ENCODE results near the gene KLHDC7A. TPM values are rescaled to one million over a fixed set of nuclear protein-coding genes. Genes with fewer than 3 reads are reported as not detected.

Gene KLHDC7A
- total RNA-seq, 2 experiments from 2014 or later = not detected

DNA sequence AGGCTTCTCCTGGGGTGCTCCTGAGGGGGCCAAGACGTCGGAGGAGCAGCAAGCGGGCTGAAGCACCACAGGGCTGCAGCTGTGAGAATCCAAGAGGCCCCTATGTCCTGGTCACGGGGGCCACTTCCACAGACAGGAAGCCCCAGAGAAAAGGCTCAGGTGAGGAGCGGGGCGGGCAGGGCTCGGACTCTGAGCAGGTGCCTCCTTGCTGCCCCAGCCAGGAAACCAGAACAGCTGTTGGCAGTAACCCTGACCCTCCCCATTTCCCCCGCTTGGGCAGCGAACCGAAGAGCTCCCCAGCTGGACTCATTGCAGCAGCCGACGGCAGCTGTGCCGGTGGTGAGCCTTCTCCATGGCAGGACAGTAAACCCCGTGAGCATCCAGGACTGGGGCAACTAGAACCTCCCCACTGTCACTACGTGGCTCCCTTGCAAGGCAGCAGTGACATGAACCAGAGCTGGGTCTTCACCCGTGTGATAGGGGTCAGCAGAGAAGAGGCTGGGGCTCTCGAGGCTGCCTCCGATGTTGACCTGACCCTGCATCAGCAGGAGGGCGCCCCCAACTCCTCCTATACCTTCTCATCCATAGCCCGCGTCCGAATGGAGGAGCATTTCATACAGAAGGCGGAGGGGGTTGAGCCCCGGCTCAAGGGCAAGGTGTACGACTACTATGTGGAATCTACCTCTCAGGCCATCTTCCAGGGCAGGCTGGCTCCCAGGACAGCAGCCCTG is 625 bp downstream of the KLHDC7A start:
- H3K4me1 Mint-ChIP-seq (ENCODE audit: low read depth) = peaks cover 7% of the 10 kb centered on the region
- H3K27ac Mint-ChIP-seq = no peak overlapping the region
- POLR2A ChIA-PET = no interaction called here
- H3K27me3 Mint-ChIP-seq = peaks cover 7% of the 10 kb centered on the region
- no peaks in the 10 kb centered on the region for H3K9me3 Mint-ChIP-seq
- H3K4me3 Mint-ChIP-seq = no peak overlapping the region
- CTCF ChIA-PET = no interaction called here
- intact Hi-C loops (cut with micrococcal nuclease) = no loop called here
- H3K36me3 Mint-ChIP-seq = no peaks in the 10 kb centered on the region
- DNase-seq = no peak

DNA sequence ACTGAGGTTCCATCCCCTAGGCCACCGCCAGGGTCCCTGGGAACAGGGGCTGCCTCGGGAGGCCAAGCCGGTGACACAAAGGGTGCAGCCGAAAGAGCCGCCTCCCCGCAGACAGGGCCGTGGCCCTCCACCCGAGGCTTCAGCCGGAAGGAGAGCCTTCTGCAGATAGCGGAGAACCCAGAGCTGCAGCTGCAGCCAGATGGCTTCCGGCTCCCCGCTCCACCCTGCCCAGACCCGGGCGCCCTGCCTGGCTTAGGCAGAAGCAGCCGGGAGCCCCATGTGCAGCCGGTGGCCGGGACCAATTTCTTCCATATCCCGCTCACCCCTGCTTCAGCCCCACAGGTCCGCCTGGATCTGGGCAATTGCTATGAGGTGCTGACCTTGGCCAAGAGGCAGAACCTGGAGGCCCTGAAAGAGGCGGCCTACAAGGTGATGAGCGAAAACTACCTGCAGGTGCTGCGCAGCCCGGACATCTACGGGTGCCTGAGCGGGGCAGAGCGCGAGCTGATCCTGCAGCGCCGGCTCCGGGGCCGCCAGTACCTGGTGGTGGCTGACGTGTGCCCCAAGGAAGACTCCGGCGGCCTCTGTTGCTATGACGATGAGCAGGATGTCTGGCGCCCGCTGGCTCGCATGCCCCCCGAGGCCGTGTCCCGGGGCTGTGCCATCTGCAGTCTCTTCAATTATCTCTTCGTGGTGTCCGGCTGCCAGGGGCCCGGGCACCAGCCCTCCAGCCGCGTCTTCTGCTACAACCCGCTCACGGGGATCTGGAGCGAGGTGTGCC is 1.4 kb downstream of the KLHDC7A start:
- Mint-ChIP-seq H3K36me3 (no peaks in the 10 kb centered on the region), H3K4me1 (ENCODE audit: low read depth) (peaks cover 7% of the 10 kb centered on the region), H3K27me3 (peaks cover 6% of the 10 kb centered on the region), H3K27ac (no peak overlapping the region), H3K9me3 (no peaks in the 10 kb centered on the region), H3K4me3 (no peak overlapping the region)
- intact Hi-C loops (cut with micrococcal nuclease) = no loop called here
- ChIA-PET POLR2A (no interaction called here), CTCF (no interaction called here)
- DNase-seq = no peak

DNA sequence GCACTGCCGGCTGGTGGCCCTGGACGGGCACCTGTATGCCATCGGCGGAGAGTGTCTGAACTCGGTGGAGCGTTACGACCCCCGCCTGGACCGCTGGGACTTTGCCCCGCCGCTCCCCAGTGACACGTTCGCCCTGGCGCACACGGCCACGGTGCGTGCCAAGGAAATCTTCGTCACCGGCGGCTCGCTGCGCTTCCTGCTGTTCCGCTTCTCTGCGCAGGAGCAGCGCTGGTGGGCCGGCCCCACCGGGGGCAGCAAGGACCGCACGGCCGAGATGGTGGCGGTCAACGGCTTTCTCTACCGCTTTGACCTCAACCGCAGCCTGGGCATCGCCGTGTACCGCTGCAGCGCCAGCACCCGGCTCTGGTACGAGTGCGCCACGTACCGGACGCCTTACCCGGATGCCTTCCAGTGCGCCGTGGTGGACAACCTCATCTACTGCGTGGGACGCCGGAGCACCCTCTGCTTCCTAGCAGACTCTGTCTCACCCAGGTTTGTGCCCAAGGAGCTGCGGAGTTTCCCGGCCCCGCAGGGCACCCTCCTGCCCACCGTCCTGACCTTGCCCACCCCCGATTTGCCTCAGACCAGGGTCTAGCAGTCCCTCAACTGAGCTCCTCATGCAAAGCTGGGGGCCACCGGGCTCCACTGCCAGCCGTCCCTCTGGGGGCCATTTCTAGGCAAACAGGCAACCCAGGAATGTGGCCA is 2.1 kb downstream of the KLHDC7A start:
- H3K4me1 Mint-ChIP-seq (ENCODE audit: low read depth) = peaks cover 7% of the 10 kb centered on the region
- ChIA-PET POLR2A (no interaction called here), CTCF (no interaction called here)
- no peak overlapping the region for H3K27ac Mint-ChIP-seq
- H3K27me3 Mint-ChIP-seq = peaks cover 8% of the 10 kb centered on the region
- no peaks in the 10 kb centered on the region for H3K9me3 Mint-ChIP-seq
- intact Hi-C loops (cut with micrococcal nuclease) = no loop called here
- DNase-seq = no peak
- no peak overlapping the region for H3K4me3 Mint-ChIP-seq
- H3K36me3 Mint-ChIP-seq = no peaks in the 10 kb centered on the region

DNA sequence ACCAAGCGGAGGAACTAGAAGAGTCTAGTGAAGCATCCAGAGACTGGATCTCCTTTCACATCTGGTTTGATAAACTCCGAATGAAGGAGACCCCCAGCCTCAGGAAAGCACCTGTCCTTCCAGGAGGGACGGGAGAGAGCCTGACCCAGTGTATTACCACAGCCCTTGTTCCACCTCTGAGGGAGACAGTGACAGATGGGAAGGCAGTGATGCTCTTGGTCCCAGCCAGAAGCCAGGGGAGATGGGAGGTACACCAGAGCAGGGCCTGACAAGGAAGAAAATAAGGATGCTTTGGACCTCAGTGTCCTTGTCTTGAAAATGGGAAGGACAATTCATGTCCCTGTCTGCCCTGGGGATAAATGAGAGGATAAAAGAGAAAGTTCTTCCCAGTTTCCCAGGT is 3.5 kb downstream of the KLHDC7A start:
- Mint-ChIP-seq H3K27me3 (peaks cover 8% of the 10 kb centered on the region), H3K36me3 (no peaks in the 10 kb centered on the region), H3K4me1 (ENCODE audit: low read depth) (peaks cover 5% of the 10 kb centered on the region), H3K9me3 (no peaks in the 10 kb centered on the region), H3K27ac (no peak overlapping the region), H3K4me3 (no peak overlapping the region)
- ChIA-PET POLR2A (no interaction called here), CTCF (no interaction called here)
- no peak for DNase-seq
- intact Hi-C loops (cut with micrococcal nuclease) = no loop called here

DNA sequence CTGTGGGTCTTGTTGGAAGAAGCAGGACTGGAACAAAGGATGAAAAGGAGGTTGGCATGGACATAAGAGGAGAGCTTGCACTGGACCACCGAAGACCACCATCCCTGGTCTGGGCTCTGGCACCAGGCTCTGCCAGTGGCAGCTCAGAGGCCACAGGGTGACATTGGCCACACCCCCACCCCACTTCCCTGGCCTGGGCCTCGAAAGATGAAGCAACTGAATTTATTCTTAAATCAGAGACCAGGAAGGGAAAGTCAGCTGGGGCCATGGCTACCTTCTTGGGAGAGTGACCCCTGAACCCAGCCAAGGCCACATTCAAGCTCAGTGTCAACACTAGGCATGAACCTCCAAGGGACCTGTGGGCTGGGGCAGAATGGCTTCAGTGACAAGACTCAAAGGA is 4.0 kb downstream of the KLHDC7A start:
- POLR2A ChIA-PET = no interaction called here
- CTCF ChIA-PET = no interaction called here
- DNase-seq = no peak
- Mint-ChIP-seq H3K4me1 (ENCODE audit: low read depth) (peaks cover under 1% of the 10 kb centered on the region), H3K27me3 (peaks cover 8% of the 10 kb centered on the region), H3K4me3 (no peak overlapping the region), H3K36me3 (no peaks in the 10 kb centered on the region), H3K9me3 (peaks cover 3% of the 10 kb centered on the region), H3K27ac (no peak overlapping the region)
- intact Hi-C loops (cut with micrococcal nuclease) = no loop called here

DNA sequence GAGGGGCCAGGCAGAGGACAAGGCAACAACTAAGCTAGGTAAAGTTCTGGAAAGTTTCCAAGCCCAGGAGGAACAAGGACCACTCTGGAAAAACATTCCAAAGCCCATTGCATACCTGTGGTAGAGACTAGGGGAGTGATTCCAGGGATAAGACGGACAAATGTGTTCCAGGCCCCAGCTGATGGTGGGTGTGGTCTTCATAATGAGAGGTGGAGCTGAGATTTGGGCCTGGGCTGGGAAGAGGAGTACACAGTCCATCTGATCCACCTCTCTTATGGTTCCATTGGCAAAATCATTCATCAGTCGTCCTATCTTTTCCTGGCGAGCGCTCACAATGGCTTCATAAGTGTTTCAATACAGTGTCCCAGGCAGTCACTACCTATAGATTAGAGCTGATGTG is 4.5 kb downstream of the KLHDC7A start:
- H3K27me3 Mint-ChIP-seq = peaks cover 8% of the 10 kb centered on the region
- no peak overlapping the region for H3K27ac Mint-ChIP-seq
- intact Hi-C loops (cut with micrococcal nuclease) = no loop called here
- ChIA-PET POLR2A (no interaction called here), CTCF (no interaction called here)
- H3K4me1 Mint-ChIP-seq (ENCODE audit: low read depth) = no peaks in the 10 kb centered on the region
- H3K4me3 Mint-ChIP-seq = no peak overlapping the region
- H3K36me3 Mint-ChIP-seq = no peaks in the 10 kb centered on the region
- DNase-seq = no peak
- H3K9me3 Mint-ChIP-seq = peaks cover 4% of the 10 kb centered on the region

DNA sequence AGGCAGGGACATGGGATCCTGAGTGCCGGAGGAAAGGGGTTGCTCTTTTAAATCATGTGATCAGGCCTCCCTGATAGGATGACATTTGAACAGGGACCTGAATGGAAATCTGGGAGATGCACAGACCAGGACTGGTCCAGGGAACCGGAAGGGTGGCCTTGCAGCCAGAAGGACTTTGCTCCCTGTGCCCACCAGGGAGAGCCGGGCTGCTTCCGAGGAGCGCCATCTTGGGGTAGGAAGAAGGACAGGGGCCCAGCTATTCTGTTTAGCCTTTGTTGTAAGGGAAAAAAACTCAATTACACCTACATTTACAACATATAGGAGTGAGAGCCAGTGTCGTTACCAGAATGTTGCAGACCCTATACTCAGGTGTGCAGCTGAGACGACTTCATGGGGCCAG is 5.5 kb downstream of the KLHDC7A start:
- POLR2A ChIA-PET = no interaction called here
- Mint-ChIP-seq H3K36me3 (no peaks in the 10 kb centered on the region), H3K4me1 (ENCODE audit: low read depth) (no peaks in the 10 kb centered on the region), H3K27me3 (peaks cover 9% of the 10 kb centered on the region), H3K4me3 (no peak overlapping the region), H3K9me3 (peaks cover 4% of the 10 kb centered on the region), H3K27ac (no peak overlapping the region)
- CTCF ChIA-PET = no interaction called here
- intact Hi-C loops (cut with micrococcal nuclease) = no loop called here
- DNase-seq = no peak

DNA sequence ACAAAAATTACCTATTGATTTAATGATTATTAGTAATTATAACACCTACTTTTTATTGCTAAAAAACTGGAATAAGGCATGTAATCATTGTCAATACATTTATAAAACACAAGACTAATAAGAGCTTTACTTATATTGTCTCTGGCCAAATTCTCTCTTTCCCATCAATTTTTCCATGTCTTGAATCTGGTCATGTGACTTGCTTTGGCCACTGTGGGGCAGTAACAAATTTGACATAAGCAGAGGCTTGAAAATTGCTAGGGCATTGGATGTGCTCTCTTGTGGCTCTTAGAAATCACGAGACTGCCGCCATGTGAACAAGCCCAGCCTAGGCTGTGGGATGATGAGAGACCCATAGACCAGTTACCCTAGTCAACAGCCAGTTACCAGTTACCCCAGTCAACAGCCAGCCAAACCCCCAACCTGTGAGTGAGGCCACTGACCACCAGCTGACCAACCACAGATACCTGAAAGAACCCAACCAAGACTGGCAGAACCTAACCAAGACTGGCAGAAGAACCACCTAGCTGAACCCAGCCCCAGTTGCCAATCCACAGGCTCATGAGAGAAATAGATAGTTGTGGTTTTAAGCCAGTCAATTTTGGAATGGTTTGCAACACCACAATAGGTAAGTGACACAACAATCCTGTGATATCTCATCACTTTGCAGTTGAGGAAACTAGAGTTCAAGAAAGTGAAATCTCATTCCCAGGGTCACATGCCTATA is 8.8 kb downstream of the KLHDC7A start:
- no peaks in the 10 kb centered on the region for H3K36me3 Mint-ChIP-seq
- DNase-seq = no peak
- ChIA-PET CTCF (no interaction called here), POLR2A (no interaction called here)
- H3K4me1 Mint-ChIP-seq (ENCODE audit: low read depth) = no peaks in the 10 kb centered on the region
- H3K4me3 Mint-ChIP-seq = no peak overlapping the region
- peaks cover 19% of the 10 kb centered on the region for H3K27me3 Mint-ChIP-seq
- H3K27ac Mint-ChIP-seq = no peak overlapping the region
- peaks cover 4% of the 10 kb centered on the region for H3K9me3 Mint-ChIP-seq
- intact Hi-C loops (cut with micrococcal nuclease) = no loop called here

DNA sequence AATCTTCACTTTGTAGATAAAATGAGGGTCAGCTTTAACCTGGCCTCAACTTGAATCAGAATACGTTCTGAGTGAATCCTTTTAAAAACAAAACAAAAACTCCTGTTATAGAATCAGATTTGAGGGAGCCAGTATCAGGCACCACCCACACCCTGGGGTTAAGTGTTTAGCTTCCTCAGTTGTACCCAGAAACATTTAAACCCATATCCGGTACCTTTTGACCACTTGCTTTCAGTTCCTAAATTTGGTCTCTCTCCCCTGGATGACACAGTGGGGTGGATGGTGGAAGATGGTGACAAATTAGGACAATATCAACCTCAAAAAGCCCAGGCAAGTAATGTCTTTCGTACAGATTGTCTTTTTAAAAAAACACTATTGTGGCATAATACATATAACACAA is 10.4 kb downstream of the KLHDC7A start:
- no peak overlapping the region for H3K27ac Mint-ChIP-seq
- H3K36me3 Mint-ChIP-seq = no peaks in the 10 kb centered on the region

DNA sequence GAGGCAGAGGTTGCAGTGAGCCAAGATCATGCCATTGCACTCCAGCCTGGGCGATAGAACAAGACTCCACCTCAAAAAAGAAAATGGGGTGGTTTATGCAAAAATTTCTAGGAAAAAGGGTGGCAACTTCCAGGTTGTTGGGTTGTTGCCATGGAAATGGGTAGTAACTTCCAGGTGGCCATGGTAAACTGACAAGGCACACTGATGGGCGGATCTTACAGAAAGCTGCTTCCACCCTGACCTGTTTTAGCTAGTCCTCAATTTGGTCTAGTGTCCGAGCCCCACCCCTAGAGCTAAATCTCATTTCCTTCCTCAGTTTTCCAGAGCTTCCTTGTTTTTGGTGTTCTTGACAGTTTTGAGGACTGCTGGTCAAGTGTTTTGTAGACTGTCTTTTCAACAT is 13.6 kb downstream of the KLHDC7A start:
- peaks cover 4% of the 10 kb centered on the region for H3K9me3 Mint-ChIP-seq
- POLR2A ChIA-PET = no interaction called here
- no peak overlapping the region for H3K27ac Mint-ChIP-seq
- H3K4me3 Mint-ChIP-seq = no peak overlapping the region
- no peaks in the 10 kb centered on the region for H3K36me3 Mint-ChIP-seq
- no peak for DNase-seq
- no peaks in the 10 kb centered on the region for H3K4me1 Mint-ChIP-seq (ENCODE audit: low read depth)
- CTCF ChIA-PET = no interaction called here
- H3K27me3 Mint-ChIP-seq = peaks cover 21% of the 10 kb centered on the region
- intact Hi-C loops (cut with micrococcal nuclease) = no loop called here

More for the DNA sequence above, 10.4 kb downstream of the KLHDC7A start:
- H3K27me3 Mint-ChIP-seq = peaks cover 19% of the 10 kb centered on the region
- ChIA-PET POLR2A (no interaction called here), CTCF (no interaction called here)
- intact Hi-C loops (cut with micrococcal nuclease) = no loop called here
- no peak for DNase-seq
- peaks cover 4% of the 10 kb centered on the region for H3K9me3 Mint-ChIP-seq
- no peaks in the 10 kb centered on the region for H3K4me1 Mint-ChIP-seq (ENCODE audit: low read depth)
- no peak overlapping the region for H3K4me3 Mint-ChIP-seq

DNA sequence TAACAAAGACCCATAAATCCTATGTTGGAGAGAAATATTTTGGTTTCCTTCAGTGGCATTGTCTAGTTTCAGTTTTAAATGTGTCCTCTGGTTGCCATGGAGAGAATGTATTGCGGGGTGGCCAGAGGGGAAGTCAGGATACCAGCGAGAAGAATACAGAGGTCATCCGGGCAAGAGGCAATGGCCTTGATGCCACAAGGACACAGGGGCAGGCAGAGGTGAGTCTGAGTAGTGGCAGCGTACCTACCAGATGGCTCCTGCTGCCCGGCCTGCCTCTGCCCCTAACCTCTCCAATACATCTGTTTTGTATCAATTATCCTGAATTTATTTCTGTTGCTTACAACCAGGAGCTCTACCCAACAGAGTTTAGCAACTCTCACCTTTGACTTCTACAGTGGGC is 14.9 kb downstream of the KLHDC7A start:
- intact Hi-C loops (cut with micrococcal nuclease) = no loop called here
- ChIA-PET POLR2A (no interaction called here), CTCF (no interaction called here)
- Mint-ChIP-seq H3K27me3 (peaks cover 25% of the 10 kb centered on the region), H3K27ac (no peak overlapping the region), H3K9me3 (no peaks in the 10 kb centered on the region), H3K36me3 (no peaks in the 10 kb centered on the region), H3K4me3 (no peak overlapping the region), H3K4me1 (ENCODE audit: low read depth) (no peaks in the 10 kb centered on the region)
- DNase-seq = no peak

DNA sequence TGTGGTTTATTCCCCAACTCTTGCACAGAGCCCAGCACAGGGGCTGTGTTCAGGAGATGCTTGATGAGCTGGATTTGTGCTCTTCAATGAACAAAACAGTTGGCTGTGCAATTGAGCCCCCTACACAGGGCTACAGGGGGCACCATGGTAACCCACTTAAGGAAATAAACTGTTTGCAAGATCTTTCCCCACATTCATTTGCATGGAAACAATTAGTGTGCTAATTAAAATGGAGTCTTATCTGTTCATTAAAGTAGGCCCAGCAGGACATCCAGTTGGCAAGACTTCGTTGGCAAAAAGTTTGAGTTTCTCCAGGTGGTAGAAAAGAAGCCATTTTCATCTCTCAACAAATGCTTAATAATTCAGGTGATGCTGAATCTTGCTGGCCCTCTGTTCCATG is 15.3 kb downstream of the KLHDC7A start:
- no peak for DNase-seq
- Mint-ChIP-seq H3K27ac (no peak overlapping the region), H3K9me3 (no peaks in the 10 kb centered on the region), H3K4me1 (ENCODE audit: low read depth) (no peaks in the 10 kb centered on the region), H3K4me3 (no peak overlapping the region), H3K36me3 (no peaks in the 10 kb centered on the region), H3K27me3 (peaks cover 25% of the 10 kb centered on the region)
- ChIA-PET CTCF (no interaction called here), POLR2A (no interaction called here)
- intact Hi-C loops (cut with micrococcal nuclease) = no loop called here
